GM18861 (cell line): ENCODE data around the gene ERGIC1.

ENCODE experiments used
- ATAC-seq: cut with Tn5 transposase; IDR thresholded peaks from one replicate; pipeline ENCODE4 v1.9.1; 2021; ENCODE audit not compliant: unreplicated experiment

The ERGIC1 gene

DNA sequence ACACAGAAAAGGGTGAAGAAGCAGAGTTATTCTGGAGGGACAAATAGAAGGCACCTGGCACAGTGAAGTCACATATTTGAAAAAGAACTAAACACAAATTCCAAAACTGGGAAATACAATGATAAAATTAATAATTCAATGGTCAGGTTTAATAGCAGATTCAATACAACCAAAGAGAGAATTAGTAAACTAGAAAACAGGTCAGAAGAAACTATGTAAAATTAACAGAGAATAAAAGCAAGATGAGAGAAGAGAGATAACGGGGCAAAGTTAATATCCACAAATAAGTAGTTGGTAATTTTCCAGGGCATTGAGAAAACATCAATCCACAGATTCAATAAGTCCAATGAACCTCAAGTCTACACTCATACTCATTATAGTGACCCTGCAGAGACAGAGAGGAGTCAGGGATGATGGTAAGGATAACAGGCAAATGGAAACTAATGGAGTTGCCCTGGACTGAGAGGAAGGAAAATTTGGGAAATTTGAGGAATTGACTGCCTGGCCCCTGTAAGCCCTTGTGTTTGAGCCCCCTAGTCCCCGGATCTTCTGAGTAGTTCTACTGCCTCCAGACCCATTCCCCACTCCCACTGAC is 8.3 kb upstream of the ERGIC1 start:
- ATAC-seq: no peak

DNA sequence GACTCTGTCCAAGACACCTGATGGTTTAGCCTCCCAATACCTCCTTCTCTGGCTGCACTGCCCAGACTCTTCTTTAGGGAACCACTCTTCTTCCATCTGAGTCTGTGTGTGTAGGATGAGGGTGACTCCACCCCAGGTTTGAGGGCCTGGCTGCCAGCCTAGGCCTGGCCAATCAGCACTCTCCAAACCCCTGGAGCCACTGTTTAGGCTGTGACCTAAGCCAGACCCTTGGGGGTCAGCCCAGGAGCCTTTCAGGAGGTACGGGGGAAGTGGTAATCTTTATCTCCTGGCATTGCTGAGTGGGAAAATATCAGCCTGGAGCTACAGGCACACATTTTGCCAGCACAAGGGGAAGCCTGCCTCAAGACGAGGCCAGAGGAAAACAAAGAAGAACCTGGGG is 6.2 kb upstream of the ERGIC1 start:
- no peak for ATAC-seq

DNA sequence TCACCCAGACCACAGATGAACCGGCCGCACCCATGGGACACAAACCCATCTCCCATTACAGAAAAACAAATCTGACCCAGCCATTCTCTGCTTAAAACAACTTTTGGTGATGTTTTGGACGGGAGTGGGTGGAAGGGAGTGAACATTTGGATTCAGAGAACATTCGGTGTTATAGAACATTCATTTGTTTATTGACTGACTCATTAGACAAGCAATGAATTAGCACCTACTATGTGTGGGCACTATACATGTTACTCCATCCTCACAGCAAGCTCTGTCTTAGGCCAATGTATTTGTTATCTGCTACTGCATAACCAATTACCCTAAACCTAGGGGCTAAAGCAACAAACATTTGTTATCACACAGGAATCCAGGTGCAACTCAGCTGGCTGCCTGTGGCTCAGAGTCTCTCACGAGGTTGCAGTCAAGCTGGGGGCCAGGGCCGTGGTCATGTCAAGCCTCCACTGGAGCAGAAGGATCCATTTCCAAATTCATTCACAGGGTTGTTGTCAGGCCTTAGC is 5.1 kb upstream of the ERGIC1 start:
- ATAC-seq: no peak

- ATAC-seq: no peak
Observed at GRCh38 chr5:172830275-172830799, 3.7 kb upstream of the ERGIC1 start.

GRCh38 chr5:172830876-172831662 is 3.0 kb upstream of the ERGIC1 start:
- no peak for ATAC-seq

DNA sequence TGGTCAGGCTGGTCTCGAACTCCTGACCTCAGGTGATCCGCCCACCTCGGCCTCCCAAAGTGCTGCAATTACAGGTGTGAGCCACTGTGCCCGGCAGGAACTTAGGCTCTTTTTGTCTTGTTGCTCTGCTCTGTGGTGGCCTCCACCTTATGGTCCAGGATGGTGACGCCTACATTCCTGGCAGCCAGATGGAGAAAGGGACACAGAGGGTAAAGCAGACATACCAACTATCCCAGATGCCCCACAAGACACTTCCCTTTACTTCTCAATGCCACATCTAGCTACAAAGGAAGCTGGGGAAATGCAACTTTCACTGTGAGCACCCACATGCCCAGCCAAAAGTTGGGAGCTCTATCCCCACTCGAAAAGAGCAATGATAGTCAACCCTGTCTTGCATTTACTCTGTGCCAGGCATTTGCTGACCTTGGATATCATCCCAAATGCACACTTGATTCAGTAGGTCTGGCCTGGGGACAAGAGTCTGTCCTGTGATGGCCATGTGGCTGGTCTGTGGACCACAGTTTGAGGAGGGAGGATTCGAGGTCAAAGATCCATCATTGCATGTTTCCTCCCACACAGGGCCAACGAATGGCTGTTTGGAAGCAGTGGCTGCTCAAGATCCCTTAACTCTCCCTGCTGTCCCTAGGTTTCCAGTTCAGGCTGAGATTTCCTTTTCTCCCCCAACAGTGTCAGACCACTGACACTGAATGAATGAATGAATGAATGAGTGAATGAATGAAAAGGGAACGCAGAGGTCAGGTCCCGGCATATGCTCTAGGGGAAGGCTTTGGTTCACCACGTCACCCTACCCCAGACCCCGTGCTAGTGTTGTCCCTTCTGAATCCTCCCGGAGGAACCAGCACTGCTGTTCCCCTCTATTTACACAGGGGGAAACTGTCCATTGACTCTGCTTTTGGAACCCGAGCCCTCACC is 1.4 kb upstream of the ERGIC1 start:
- ATAC-seq: no peak

GRCh38 chr5:172833372-172833685 is 722 bp upstream of the ERGIC1 start:
- no peak for ATAC-seq

- ATAC-seq: peak; percentile 6
Observed at GRCh38 chr5:172834415-172835289, 601 bp downstream of the ERGIC1 start.

DNA sequence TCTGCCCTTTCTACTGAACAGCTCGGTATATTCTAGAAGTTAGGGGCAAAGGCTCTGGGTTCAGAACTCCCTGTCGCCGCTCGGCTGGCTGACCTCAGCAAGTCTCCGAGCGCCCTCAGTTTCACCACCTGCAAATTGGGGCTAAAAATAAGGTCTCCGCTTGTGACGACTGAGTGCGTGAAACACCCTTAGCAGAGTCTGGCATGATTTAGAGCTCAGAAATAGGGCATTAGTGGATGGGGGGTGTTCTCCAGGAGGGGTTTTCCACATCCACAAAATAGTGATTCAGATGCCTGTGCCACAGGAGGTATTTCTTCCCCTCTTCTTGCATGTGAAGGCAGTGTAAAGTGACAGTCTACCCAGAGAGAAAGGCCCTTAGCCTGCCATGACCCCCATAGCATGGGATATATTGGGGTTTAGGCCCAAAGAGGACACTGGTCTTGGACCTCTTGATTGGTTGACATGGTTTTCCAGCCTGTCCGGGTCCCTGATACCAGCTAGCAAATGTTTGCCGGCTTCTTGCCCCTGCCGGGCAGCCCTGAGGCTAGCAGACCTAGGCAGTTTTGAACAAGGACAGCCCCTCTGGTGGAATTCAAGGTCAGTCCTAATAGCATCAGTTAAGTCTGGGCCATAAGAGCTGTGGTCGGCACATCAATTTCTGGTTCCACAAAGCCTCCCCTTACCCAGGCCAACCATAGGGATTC is 1.4 kb downstream of the ERGIC1 start:
- ATAC-seq: no peak

DNA sequence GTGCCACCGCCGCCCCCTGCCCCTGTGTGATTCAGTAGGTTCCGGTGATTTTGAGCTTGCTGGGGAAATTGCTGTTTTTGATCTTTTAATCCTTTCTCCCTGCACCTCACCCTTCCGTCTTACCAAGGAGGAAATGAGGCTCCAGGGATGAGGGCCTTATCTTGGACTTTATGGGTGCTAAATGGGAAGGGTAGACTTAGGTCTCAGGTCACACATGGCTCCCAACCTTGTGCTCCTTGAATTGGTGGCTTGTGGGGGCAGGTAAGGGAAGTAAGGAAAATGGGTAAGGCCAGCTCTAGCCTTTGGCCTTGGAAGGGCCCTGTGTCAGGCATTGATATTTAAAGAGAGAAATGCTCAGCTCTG is 1.9 kb downstream of the ERGIC1 start:
- ATAC-seq: no peak

GRCh38 chr5:172837640-172838039 is 3.6 kb downstream of the ERGIC1 start:
- ATAC-seq: peak; percentile 81

GRCh38 chr5:172838151-172838875 is 4.3 kb downstream of the ERGIC1 start:
- no peak for ATAC-seq

- ATAC-seq: no peak
Observed at GRCh38 chr5:172839669-172840431, 5.8 kb downstream of the ERGIC1 start.

DNA sequence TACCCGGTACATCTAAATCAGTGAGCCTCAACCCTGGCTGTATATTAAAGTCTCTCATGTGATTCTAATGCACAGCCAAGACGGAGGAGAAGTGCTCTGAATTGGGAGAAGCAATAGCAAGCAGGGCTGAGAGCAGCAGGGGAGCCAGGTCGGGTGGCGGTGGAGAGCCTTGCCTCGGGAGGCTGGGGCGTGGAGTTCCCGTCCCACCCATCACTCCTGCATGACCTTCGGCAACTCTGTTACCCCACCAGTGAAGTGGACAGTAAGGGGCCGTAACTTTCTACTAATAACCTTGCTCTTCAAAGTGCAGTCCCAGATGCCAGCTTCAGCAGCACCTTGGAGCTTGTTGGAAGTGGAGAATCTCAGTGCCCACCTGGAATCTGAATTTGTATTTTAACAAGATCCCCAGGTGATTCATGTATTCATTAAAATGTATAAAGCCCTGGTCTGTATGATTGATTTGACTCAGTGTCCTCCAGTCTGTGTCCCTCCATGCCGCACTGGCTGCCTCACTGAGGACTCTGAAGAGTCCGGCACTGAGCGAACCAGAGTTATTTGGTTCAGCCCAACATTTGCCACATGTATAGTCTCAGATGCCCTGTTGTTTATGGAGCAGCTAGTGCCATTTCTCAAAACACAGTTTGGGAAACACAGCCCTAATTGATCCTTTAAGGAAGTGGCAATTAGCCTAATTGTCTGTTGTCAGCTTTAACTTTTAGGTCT is 6.5 kb downstream of the ERGIC1 start:
- no peak for ATAC-seq

- ATAC-seq: no peak
Observed at GRCh38 chr5:172841256-172841655, 7.2 kb downstream of the ERGIC1 start.

DNA sequence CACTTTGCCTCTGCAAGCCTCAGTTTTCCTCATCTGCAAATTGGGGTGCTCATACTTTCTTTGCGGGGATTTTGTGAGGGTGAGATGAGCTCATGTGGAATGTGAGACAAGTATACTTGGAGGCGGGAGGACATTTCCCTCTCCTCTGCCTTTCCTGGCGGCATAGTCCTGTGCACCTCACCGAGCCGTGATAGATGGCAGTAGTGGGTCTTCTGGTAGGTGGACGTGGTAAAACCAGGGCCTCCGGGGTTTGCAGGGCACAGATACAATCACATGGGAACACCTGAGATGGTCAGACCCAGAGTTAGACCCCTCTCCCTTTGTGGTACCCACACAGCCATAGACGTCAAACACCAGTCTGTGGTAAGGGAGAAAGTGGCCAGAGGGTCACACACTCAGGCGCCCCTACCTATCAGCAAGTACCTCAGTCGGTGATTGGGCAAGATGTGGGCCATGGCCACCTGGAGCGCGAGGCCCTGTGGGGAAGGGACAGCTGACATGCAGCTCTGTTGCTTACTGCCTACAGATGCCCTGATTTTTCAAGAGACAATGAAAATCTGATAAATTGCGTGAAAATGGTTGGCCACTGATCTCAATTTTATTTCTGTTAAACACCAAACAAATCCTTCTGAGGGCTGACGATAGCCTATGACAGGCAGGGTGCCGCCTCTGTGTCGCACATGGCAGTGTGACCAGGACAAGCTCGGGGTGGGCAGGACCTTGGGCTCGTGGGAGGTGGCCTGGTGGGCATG is 9.9 kb downstream of the ERGIC1 start:
- ATAC-seq: no peak

GRCh38 chr5:172844577-172844838 is 10.5 kb downstream of the ERGIC1 start:
- no peak for ATAC-seq
